ENCODE data around the gene DBR1.

GRCh38 chr3:138124706-138125355 lies 49.9 kb downstream of the DBR1 start:
- TF ChIP-seq ARNT (IDR thresholded peaks at IDR 0.05) (no peak), HDGF (IDR thresholded peaks at IDR 0.05; ENCODE audit: borderline replicate concordance) (no peak), CTBP1 (IDR thresholded peaks at IDR 0.05; ENCODE audit: borderline replicate concordance) (no peak)

All from HEK293T (cell line).